GM19372 (cell line): ENCODE results near the gene NDST4.
A peak's percentile ranks its signal among the peaks of the same experiment; 100 is the strongest.

Experiments used
- ATAC-seq: cut with Tn5 transposase; IDR thresholded peaks from one replicate; pipeline ENCODE4 v1.9.1; 2021; ENCODE audit warnings: mild to moderate bottlenecking, low read depth, moderate library complexity; ENCODE audit not compliant: unreplicated experiment

NDST4 gene

GRCh38 chr4:115113506-115114106 lies at the start of gene NDST4:
TSS of gene NDST4 (minus strand) at chr4:115113620. CDS start at chr4:115077036, 36,584 bp downstream.
- ATAC-seq = no peak

GRCh38 chr4:115159141-115159540 lies 45.7 kb upstream of the NDST4 start:
- no peak for ATAC-seq

GRCh38 chr4:115158296-115158695 lies 44.9 kb upstream of the NDST4 start:
- ATAC-seq = no peak

- no peak for ATAC-seq
Observed at GRCh38 chr4:115154826-115155225, 41.4 kb upstream of the NDST4 start.

GRCh38 chr4:115152965-115153364 lies 39.5 kb upstream of the NDST4 start:
- no peak for ATAC-seq

GRCh38 chr4:115152081-115152480 lies 38.7 kb upstream of the NDST4 start:
- peak; percentile 58 for ATAC-seq

- no peak for ATAC-seq
Observed at GRCh38 chr4:115149106-115149505, 35.7 kb upstream of the NDST4 start.

- ATAC-seq = no peak
Observed at GRCh38 chr4:115145393-115146160, 32.2 kb upstream of the NDST4 start.

GRCh38 chr4:115128037-115128436 lies 14.6 kb upstream of the NDST4 start:
- ATAC-seq = no peak

GRCh38 chr4:115126491-115126890 lies 13.1 kb upstream of the NDST4 start:
- no peak for ATAC-seq

- ATAC-seq = no peak
Observed at GRCh38 chr4:115121351-115122043, 8.1 kb upstream of the NDST4 start.

GRCh38 chr4:115119804-115120352 lies 6.5 kb upstream of the NDST4 start:
- ATAC-seq = no peak

GRCh38 chr4:115117651-115118050 lies 4.2 kb upstream of the NDST4 start:
- ATAC-seq = no peak

- no peak for ATAC-seq
Observed at GRCh38 chr4:115110191-115111181, 2.9 kb downstream of the NDST4 start.

- ATAC-seq = no peak
Observed at GRCh38 chr4:115108850-115109249, 4.6 kb downstream of the NDST4 start.

GRCh38 chr4:115107411-115107810 lies 6.0 kb downstream of the NDST4 start:
- ATAC-seq = no peak

- no peak for ATAC-seq
Observed at GRCh38 chr4:115101675-115102074, 11.7 kb downstream of the NDST4 start.

- ATAC-seq = peak; percentile 69
Observed at GRCh38 chr4:115090483-115091075, 22.8 kb downstream of the NDST4 start.

- no peak for ATAC-seq
Observed at GRCh38 chr4:115082633-115083032, 30.8 kb downstream of the NDST4 start.

- no peak for ATAC-seq
Observed at GRCh38 chr4:115076691-115077090, 36.7 kb downstream of the NDST4 start.
